H1 (cell line): ENCODE data around the gene ANKRD11. TPM values are rescaled to one million over a fixed set of nuclear protein-coding genes. Genes with fewer than 3 reads are reported as not detected.

Experiments
- BCL11A ChIP-seq, 2 experiments: IDR thresholded peaks; one replicate each; pipeline ENCODE4 v1.6.1; 2011; ENCODE audit warnings: low read depth in 2 of 2, low read length in 2 of 2, mild to moderate bottlenecking in 2 of 2
- KDM1A ChIP-seq: fragments of 200-600, 300-600 bp; sonication (generic); IDR thresholded peaks from 2 replicates; pipeline ENCODE4 v1.7.1; 2016; ENCODE audit warnings: mild to moderate bottlenecking, low read length, borderline replicate concordance
- RAD21 ChIP-seq, 2 experiments: IDR thresholded peaks in 1 of 2; conservative IDR thresholded peaks in 1 of 2; 2 replicates each; pipeline ENCODE4 v1.6.1; 2011; ENCODE audit warnings: low read depth in 2 of 2, low read length in 2 of 2, improper control_type of control experiment in 1 of 2, inconsistent platforms in 1 of 2, mild to moderate bottlenecking in 1 of 2, moderate library complexity in 1 of 2
- SRF ChIP-seq: IDR thresholded peaks from 2 replicates; pipeline ENCODE4 v1.6.1; 2011; ENCODE audit warnings: mild to moderate bottlenecking, low read depth, low read length, moderate library complexity
- ZNF274 ChIP-seq: IDR thresholded peaks from 2 replicates; pipeline ENCODE4 v1.7.0; 2012; ENCODE audit warnings: low read length, borderline replicate concordance; ENCODE audit errors: extremely low read depth
- polyA plus RNA-seq, 7 experiments: library from polyadenylated mRNA; depleted of rRNA in 3 of 7; stranded (reverse) in 5 of 7; unstranded in 2 of 7; fragments of >200 nt in 5 of 7; fragments of 200-250 nt in 2 of 7; gene quantifications; 1 replicate in 5 of 7; 2 replicates in 1 of 7; 4 replicates in 1 of 7; pipeline versions ENCODE4 v1.2.1 to v1.2.3, GENCODE V29; 2011 to 2013; ENCODE audit warnings: missing spikeins in 2 of 7, mixed read lengths in 2 of 7
- total RNA-seq: library from RNA; stranded (reverse); fragmentation: NEBNext Ultra II Directional; extraction: Animal tissue kit (Norgen Biotek cat#: 25700); gene quantifications from 2 replicates; pipeline ENCODE4 v1.2.1, GENCODE V29; 2021

The ANKRD11 gene
- total and polyA plus RNA-seq, 2 of the 8 experiments (the other 6 are each of a cell fraction or from before 2014, with no cell fraction given) = 46.5 to 142 TPM

DNA sequence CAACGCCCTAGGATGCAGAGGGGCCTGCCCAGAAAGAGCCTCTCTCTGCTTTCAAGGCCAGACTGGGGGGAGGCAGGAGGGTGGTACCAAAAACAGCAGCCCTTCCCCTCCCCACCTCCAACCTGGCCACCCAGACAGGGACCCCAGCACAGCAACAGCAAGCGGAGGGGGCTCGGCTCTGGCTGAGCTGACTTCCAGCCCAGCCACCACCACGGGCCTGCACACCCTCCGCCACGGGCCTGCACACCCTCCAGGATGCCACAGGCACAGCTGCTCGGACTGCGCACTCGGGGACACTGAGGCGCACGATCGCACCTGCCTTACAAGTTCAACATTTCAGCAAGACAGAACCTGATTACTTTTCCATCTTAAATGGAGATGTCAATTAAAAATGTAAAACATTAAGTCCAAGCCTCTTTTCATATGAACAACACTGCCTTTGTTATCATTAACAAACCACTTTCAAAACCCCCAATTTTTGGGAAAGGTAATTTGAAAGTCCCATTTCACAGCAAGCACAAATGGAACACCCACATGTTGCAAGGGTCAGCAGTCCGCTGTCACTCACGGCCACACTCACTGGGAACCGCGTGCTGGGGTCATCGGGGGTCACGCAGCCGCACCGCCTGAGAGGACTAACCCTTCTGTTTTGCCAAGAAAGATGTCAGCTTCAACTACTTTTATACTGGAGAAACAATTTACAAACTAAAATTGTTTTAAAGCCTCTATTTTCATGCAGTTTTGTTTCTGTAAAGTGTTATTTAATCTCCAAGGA, 76.4 kb downstream of the ANKRD11 start (continued):
- no peak for TF ChIP-seq BCL11A (IDR thresholded peaks at IDR 0.05; ENCODE audit: low read depth in 2 of 2, low read length in 2 of 2)
- no peak for TF ChIP-seq SRF
- no peak for TF ChIP-seq RAD21 (IDR thresholded peaks at IDR 0.05 in 1 of 2, conservative IDR thresholded peaks at IDR 0.05 in 1 of 2; ENCODE audit: low read depth in 2 of 2, low read length in 2 of 2)
- no peak for TF ChIP-seq ZNF274
- TF ChIP-seq KDM1A = no peak
- TF ChIP-seq, all 59 proteins: peak for 0
